GM19452 (cell line): ENCODE measurements around the gene TOR2A.
A peak's percentile ranks its signal among the peaks of the same experiment; 100 is the strongest.

Experiments used
- ATAC-seq: cut with Tn5 transposase; IDR thresholded peaks from one replicate; pipeline ENCODE4 v1.9.1; 2021; ENCODE audit not compliant: unreplicated experiment

TOR2A gene

GRCh38 chr9:127720865-127721227, 14.2 kb downstream of the TOR2A start:
- no peak for ATAC-seq

- no peak for ATAC-seq
Measured at GRCh38 chr9:127720031-127720864, 14.8 kb downstream of the TOR2A start.

GRCh38 chr9:127717766-127718165, 17.3 kb downstream of the TOR2A start:
- no peak for ATAC-seq

- no peak for ATAC-seq
Measured at GRCh38 chr9:127716412-127716811, 18.7 kb downstream of the TOR2A start.

- ATAC-seq, result peak; percentile 96
Measured at GRCh38 chr9:127715470-127716337, 19.4 kb downstream of the TOR2A start, which contains the start of the genes PTRH1 and TTC16. Gene PTRH1 (minus strand): TSS chr9:127715663. CDS start chr9:127715639, 24 bp downstream. Gene TTC16 (plus strand): TSS chr9:127716079. CDS start chr9:127716146, 67 bp downstream.

- ATAC-seq, result peak; percentile 10
Measured at GRCh38 chr9:127714951-127715469, 20.1 kb downstream of the TOR2A start.

GRCh38 chr9:127714020-127714750, 20.9 kb downstream of the TOR2A start:
- ATAC-seq, result no peak

GRCh38 chr9:127712867-127713266, 22.2 kb downstream of the TOR2A start:
- no peak for ATAC-seq

- no peak for ATAC-seq
Measured at GRCh38 chr9:127712371-127712770, 22.7 kb downstream of the TOR2A start.

GRCh38 chr9:127711831-127712274, 23.2 kb downstream of the TOR2A start:
- no peak for ATAC-seq

- ATAC-seq, result no peak
Measured at GRCh38 chr9:127711226-127711701, 23.8 kb downstream of the TOR2A start.

GRCh38 chr9:127710204-127710783, 24.8 kb downstream of the TOR2A start:
- no peak for ATAC-seq

- ATAC-seq, result no peak
Measured at GRCh38 chr9:127708952-127709587, 26.0 kb downstream of the TOR2A start.

- no peak for ATAC-seq
Measured at GRCh38 chr9:127707766-127708165, 27.3 kb downstream of the TOR2A start.

- no peak for ATAC-seq
Measured at GRCh38 chr9:127706836-127707241, 28.3 kb downstream of the TOR2A start, which contains the start of gene CFAP157. Gene CFAP157 (plus strand): TSS chr9:127706988. CDS start chr9:127707032, 44 bp downstream.

GRCh38 chr9:127705577-127706379, 29.3 kb downstream of the TOR2A start:
- no peak for ATAC-seq

GRCh38 chr9:127703289-127703946, 31.7 kb downstream of the TOR2A start:
- ATAC-seq, result no peak

- no peak for ATAC-seq
Measured at GRCh38 chr9:127700594-127701255, 34.4 kb downstream of the TOR2A start.
